ENCODE results near the gene COL9A1.
A peak's percentile ranks its signal among the peaks of the same experiment; 100 is the strongest.

Gene COL9A1

DNA sequence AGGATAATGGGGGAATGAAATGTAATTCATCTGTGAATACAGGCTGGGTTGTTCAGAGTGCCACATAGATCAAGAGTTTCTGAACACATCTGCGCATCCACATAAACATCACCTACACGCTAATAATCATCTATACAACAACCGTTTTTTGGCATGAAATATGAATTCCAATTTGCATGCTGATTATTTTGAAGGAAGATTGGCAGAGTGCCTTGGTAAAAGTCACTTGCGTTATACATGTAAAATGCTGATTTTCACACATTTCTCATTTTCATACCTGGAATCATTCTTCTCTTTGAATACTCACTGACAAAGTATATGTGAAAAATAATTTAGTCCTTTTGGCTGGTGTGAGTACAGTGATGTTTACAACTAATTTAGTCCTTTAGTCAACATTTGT is 17.7 kb downstream of the COL9A1 start:
- no peak for DNase-seq

DNA sequence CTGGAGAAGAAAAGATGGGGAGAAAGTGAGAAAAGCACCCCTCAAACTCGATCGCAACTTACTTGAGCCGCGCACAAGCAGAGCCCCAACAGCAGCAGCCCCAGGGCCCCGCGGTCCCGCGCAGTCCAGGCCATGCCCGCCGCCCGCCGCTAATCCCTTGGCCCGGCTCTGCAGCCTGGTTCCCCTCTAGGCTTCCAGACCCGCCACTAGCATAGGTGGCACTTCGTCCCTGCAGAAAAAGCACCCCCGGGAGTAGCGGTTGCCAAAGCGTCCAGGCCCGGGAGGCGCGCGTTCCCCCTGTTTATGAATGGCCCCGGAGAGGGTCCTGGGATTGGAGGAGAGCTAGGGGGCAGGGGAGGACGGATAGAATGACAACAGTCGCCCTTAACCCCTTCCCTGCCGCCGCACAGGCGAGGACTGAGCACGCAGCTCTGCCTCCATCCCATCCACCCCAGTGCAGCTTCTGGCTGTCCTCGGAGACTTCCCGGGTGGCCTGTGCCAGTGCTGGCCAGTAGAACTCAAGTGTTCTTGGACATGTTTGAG is 19.9 kb downstream of the COL9A1 start:
- DNase-seq, result no peak

DNA sequence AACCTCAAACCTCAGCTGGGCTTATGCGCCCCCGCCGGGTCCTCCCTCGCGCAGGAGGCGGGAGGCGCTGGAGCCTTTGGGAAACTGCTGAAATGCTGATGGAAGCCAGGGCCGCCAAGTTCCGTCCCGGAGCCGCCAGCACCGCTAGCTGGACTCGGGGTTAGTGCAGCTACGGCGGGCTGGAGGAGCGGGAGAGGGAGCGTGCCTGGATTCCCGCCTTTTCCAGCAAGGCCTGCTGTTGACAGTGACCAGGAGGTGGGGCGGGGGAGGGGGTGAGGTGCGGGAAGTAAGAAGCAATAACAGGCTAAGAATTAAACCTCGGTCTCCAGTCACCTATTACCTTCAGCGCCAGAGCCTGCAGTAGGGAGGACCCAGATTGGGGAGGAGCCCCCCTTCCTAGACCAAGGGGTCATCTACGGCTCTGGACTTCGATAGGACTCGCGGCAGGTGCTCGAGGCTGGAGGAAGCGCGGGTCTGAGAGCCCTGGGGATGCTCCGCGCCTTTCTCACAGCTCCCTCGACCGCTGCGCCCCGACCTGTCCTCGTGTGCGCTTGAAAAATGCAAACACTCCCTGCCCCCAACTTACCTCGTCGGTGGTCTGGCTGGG is 20.5 kb downstream of the COL9A1 start:
- DNase-seq, result no peak

DNA sequence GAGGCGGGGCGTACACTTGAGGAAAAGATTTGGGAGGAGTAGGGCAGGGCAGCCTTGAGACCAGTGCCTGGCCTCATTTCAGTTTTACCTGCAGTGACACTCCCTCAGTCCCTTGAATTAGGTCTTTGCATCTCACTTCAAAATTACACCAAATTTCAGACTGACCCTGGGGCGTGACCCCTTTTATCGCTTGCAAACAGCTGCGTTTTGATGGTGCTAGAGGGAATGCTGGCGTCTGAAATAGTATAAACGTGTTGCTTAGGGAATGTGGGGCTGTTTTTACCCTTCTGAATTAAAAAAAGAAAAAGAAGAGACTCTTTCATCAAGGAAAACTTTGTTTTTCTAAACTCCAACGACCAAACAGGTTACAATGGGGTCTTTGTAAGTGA is 21.0 kb downstream of the COL9A1 start:
- no peak for DNase-seq

DNA sequence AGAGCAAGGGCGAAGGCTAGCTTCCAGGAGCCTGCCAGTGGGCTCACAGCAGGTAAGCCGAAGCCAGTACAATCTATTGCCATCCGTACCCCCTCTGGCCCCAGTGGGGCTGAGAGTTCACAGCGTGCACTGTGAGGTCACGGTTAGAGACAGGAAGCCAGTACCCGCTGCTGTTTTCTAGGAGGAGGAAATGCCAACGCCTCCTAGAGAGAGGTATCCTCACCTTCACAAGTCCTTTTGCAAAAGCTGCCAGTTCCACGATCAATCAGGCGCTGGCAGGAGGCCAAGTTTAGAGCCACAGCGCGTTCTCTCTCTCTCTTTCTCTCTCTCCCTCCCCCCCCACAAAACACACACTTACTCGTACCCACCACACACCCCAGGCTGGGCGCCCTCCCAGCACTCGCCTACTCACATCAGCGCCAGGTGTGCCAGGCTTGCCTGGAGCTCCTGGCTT is 22.5 kb downstream of the COL9A1 start:
- DNase-seq, result peak; percentile 73

DNA sequence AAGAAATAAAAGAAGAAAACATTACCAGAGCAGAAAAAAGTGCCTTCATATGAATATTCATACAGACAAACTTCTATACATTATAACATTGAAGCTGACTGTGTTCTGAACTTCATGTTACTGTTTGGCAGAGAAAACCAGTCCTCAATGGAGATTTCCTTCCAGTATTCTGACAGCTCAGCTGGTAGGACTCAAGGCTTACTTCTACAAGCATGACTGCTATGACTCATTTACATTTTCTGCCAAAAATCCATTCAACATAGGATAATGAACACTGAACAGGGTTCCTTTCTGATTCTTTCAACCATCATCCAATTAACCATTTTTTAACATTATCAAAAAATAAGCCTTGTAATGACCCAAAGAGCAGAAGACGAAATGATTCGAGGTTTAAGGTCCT is 25.4 kb downstream of the COL9A1 start:
- no peak for DNase-seq

DNA sequence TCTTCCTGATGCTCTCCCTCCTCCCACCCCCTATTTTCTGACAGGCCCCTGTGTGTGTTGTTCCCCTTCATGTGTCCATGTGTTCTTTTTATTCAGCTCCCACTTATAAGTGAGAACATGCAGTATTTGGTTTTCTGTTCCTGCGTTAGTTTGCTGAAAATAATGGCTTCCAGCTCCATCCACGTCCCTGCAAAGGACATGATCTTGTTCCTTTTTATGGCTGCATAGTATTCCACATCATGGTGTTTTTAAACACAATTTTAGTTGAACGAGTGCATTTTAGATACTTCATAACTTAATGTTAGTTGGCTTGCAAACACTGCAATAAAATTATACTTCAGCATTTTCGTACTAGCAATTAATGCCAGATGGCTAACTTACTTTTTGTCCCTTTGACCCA is 28.5 kb downstream of the COL9A1 start:
- no peak for DNase-seq

DNA sequence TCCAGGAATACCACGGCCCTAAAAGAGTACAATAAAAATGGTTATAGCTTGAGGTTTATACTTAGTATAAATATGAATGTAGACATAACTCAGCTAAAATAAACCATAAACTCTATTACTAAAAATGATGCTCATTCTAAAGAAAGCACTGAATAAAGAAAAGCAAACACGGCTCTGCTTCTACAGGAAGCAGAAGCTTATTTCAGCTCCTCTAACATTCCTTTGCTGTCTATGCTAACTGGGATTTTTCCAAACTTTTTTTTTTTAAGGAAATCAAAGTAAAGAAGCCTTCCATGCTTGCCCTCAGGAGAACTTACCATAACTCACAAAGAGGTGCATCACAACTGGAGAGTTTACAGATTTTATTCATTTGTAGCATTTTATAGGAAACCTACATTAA is 30.8 kb downstream of the COL9A1 start:
- no peak for DNase-seq

DNA sequence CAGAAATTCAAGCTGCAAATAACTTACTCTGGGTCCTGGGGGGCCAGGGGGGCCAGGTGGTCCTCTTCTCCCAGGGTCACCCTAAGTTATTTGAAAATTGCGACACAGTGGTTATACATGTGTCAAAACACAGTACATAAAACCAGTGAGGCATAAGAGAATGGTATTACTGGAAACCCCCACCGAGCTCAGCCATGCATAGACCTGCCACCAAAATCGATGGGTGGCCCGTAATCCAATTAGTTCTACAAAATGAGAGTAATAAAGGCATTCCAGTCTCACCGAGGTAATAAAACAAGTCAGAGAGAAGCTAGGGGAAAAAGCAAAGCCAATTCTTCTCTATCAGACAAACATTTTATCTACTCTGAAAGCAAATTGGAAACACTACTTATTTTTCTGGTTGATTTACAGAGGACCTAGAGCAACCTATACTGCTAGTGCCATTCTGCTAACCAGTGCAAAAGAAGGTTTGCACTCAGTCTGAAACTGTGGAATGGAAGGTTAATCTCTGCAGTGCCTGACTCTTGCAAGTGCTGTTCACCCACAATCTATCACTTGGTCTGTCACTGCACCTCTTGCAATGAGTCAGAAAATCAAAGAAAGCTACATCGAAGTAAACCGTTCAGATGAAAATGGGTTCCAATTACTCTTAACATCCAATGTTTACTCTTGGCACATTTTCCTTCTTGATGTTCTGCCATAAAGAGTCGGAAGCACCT is 32.4 kb downstream of the COL9A1 start:
- DNase-seq, result no peak

DNA sequence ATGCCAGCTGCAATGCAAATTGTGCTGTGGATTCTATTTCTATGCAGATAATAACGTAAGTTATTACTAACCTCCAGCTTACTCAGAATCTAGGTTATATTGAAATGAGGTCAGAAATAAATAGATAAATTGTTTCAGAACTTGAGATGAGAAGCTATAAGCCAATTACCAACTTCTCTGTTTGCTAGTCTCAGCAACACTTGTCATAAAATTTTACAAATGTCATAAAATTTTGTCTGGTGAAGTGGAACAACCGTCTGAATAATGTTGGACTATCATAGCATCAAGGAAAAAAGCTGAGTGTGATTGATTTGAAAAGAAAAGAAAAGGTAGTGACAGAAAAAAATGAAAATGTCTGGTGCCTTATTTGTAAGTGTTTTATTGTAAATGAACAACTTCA is 36.7 kb downstream of the COL9A1 start:
- DNase-seq, result no peak

DNA sequence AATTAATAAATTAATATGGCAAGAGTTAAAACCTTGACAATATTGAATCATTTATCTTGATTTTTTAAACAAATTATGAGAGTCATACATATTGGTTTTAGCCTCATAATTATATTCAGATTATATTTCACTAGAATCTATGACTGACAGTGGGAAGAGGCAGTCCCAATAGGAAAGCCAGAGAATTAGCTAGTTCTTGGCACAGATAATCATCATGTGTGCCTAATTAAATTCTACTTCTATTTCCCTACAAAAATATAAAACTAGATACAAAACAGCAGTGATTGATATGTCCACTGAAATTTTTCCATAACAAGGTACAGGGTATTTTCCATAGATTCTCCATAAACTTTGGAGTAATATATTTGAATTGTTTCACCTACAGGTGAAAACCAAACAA is 38.6 kb downstream of the COL9A1 start:
- DNase-seq, result no peak

DNA sequence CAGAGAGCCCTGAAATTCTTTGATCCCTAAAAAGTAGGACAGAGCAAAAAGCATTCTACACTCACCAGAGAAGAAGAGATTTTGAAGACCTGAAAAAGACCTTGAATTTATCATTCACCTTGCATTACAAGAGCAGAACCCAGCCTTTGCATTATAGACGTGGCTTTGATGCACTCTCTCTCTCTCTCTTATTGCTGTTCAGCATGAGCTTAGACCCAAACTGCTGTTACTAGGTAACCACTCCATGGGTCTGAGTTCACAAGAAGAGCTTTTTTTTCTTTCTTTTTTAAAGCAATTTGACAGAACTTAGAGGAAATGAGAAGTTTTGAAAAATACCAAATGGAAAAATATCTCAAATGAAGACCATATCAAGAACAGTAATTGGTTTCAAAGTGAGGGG is 44.4 kb downstream of the COL9A1 start:
- DNase-seq, result no peak

DNA sequence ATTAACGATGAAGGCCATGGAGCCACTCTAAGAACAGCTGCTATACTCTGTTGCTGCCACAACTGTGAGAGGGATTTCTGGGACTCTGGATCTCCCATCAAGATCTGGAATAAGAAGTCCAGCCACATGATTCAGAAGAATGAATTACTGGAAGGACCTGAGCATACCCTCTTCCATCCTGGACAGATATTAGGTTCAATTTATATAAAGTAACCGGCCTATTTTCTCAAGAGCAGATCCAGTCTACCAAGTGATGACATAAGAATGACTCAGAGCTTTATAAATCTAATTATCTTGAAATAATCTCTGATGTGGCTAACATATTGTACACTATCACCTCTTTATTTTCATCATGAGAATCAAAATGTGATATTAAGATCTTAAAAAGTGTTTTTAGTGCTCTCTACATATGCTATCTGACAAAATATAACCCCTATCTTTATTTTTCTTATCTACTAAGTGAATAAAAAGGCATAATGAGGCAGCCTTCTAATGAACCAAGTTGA is 45.1 kb downstream of the COL9A1 start:
- no peak for DNase-seq

DNA sequence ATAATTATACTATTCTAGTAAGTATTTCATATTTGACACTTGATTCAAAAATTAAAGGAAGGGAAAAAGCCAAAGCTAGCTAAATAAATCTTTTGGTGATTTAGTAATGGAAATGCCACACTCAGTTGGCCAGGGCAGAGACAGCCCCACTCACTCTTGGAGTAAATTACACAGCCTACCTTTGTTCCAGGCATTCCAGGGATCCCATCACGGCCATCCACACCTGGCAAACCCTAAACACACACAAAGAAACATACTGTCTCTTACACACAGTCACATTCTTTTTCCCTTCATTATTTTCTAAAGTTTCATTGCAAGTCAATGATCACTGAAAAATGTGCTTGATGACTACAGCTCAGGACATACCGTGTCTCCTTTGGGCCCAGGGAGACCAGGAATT is 48.1 kb downstream of the COL9A1 start:
- no peak for DNase-seq

DNA sequence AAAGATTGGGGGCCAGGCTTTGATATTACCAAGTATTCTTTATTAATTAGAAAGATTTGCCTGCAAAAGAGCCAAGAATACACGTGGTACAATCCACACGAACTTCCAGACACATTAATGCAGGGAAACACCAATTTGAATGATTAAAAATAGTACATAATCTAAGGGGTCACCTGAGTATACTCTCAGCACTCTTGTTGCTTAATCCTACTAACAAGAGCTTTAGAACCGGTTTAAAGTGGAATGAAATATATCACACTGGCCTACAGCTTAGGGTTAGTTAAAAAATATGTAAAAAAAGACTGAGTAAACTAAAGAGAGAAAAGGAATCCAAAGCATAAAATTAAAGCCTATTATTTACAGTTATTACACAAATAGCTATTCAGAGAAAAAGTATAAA is 49.0 kb downstream of the COL9A1 start:
- no peak for DNase-seq

DNA sequence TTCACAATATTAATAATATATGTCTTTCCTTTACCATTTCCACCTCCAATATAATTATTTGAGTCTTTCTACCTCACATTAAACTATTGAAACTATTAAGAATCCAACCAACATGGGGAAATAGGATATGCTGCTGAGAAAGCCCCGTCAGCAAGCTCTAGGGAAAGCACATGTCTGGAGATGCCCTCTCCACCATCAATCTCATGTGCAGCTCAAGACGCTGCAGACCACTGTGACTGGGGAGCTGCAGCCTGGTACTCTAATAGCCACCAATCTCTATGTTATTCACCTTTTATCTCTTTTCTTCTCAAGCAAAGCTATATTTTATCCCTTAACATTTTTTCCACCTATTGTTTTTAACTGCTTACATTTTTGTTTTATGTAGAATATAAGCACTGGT is 50.3 kb downstream of the COL9A1 start:
- DNase-seq, result no peak

DNA sequence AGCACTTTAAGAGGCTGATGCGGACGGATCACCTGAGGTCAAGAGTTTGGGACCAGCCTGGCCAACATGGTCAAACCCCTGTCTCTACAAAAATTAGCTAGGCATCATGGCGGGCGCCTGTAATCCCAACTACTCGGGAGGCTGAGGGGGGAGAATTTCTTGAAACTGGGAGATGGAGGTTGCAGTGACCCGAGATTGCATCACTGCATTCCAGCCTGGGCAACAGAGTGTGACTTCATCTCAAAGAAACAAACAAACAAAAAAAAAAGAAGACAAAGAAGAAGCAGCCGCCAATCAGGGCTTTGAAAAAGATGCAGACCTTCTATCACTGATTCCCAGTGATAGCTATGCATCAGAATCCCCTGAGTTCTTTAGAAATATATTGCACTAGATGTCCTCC is 56.8 kb downstream of the COL9A1 start:
- no peak for DNase-seq

DNA sequence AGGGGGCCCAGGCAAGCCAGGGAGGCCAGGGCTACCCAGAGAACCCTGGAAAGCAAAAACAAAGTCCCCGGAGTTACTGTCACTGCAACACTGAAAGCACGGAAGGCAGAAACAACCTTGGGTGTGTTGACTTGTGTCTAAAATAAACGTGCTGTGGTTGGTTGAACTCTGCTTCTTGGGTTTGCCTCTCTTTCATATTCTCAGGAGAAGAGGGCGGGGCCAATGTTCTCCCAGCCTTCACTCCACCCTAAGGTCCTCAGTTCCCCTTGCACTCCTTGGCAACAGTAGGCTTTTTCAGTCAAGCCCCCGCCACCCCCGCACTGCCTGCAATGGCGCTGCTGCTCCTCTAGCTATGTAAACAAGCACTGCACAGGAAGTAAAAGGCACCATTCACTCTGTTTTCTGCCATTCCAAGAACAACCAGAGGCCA is 60.9 kb downstream of the COL9A1 start:
- DNase-seq, result peak; percentile 12

DNA sequence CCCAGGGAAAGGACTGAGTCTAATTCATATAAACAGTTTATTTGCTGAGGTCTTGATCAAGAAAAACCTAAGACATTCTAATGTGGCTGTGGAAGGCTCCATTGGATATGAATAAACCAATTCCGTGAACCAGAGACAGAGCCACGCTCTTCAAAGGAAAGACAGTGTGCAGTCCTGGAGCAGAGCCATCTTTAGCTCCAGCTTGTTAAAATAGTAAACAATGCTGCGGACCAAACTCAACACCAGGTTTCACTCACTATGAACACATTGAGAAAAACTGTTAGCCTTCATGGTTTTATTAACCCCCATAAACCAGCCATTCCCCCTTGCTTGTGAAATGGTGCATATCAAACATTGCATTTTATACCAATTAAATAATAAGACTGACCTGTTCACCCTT is 61.9 kb downstream of the COL9A1 start:
- peak; percentile 9 for DNase-seq

DNA sequence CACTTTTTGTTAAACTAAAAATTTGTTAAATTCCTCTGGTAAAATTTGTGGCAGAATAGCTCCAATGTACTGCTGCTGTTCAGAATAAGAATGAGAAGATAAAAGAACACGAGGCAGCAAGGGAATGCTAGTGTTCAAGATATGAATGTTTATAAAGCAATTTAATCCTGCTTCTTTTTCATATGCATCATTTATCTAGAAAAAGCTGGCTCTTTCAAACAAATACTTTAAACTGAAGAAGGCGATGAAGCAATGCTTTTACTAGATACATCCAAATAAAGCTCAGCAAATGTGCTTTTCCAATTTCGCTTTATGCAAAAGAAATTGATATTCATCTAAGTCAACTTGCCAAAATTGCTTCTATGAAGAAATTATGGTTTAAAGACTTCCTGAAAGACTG is 66.5 kb downstream of the COL9A1 start:
- no peak for DNase-seq

DNA sequence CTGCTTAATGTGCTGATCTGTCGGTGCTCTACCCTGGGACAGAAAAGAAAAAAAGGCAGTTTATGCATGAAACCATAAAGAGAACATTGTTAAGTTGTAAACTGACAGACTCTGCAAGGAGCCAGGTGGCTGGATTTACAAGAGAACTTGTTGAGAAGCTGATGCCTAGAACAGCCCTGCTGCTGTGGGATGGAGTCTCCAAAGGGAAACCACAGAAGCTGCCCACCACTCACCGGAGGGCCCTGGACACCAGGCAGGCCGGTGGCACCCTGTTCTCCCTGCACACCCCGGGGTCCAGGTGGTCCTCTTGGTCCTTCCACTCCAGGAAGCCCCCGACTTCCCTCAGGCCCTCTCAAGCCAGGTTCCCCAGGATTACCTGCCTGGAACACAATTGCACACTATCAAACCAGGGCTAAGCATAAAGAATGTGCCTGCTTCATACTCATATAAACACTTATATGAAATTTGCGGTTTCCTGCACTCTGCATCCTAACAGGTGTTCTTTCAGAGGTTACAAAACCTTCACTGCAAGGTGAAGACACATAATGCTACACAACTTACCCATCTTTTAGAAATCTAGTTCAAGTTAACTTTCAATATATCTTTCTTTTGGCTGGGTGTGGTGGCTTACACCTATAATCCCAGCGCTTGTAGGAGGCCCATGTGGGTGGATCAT is 68.2 kb downstream of the COL9A1 start:
- DNase-seq, result no peak

DNA sequence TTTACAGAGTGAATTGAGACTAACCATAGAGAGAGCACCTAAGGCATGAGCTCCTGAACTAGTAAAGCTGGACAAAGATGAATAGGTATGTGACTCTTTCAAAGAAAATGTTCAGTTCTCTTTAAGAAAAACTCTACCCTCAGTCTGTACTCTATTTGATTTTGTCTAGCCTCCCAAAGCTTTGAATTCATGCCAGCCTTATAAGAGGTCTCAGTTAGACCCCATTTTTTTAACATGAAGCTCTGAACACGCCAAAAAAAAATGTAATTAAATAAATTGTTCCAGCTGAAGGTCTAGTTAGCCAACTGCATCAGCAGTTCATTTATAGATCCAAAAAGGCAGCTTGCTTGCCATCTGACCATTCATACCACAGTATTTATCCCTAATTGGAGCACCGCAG is 71.6 kb downstream of the COL9A1 start:
- DNase-seq, result no peak

DNA sequence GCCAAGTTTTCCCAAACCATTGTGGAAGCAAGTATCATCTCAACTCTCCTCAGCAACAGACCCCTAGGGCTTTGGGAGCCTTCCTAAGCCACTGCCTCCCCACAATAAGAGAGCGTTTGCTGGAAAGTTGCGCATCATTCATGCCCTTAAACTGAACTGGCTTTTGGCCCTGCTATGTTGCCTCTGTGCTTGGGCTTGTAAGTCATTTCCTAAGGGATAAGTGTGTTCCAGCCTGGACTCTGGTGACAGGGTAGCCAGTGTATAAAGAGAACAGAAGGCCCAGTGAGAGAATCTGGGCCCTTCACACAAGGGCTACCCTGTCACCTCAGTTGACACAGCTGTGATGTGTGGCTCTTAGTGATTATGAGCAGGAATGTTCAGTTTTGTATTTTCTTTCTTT is 77.8 kb downstream of the COL9A1 start:
- DNase-seq, result no peak

DNA sequence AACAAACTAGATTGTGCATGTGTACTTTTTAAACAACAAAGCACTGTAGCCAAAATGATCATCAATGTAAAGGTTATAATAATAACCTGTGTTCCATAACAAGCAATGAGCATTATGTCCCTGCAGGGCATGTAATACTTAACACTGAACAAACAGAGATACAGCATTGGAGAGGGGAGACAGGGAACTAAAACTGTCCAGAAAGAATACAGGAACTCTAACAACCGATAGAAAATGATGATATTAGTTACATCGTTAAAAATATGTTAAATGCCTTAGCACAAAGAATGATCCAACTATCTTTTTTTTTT is 80.5 kb downstream of the COL9A1 start:
- no peak for DNase-seq

Measured in NCI-H510A treated with DMSO at 0.1 percent for 48 hours (cell line).